ENCODE results near the gene LNPEP. TPM values are rescaled to one million over a fixed set of nuclear protein-coding genes. Genes with fewer than 3 reads are reported as not detected.

The LNPEP gene
- total and polyA plus RNA-seq, 4 donors: 1.9 to 19.7 (median 9.5) TPM

DNA sequence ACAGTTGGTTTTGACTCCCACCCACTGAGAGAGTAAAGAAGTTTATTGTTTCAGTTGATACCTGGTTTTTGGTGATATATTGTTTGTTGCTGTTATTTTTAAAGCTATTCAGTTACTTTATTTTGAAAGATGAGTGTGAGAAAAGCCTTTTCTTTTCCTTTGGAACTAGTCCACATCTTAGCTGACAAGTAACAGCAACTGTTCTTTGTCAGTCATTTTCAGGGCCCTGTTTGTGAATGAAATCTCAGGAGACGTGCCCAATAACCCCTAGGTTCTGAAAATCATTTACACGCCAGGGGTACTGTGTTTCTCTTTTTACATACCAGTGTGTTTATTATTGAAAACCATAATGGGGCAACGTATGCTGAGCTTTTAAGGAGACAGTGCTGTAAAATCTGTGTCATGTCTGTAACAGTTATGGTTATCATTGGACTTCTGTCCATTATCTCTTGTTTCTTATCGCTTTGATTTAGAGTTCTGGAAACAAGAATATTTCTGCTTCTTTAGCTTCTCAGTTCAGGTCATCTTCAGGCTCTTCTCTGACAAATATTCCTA, 131.5 kb downstream of the LNPEP start:
- DNase-seq (ENCODE audit: low spot score): no peak
- Histone ChIP-seq H3K4me1 (ENCODE audit: control insufficient read depth in 4 of 4, insufficient read depth in 4 of 4, low read length in 3 of 4) (no peaks in the 10 kb centered on the region), H3K9me3 (ENCODE audit: control insufficient read depth in 4 of 4, low read length in 3 of 4) (no peaks in the 10 kb centered on the region), H3K36me3 (ENCODE audit: control insufficient read depth in 4 of 4, insufficient read depth in 3 of 4, low read depth in 1 of 4, low read length in 3 of 4) (no peaks in the 10 kb centered on the region), H3K4me3 (ENCODE audit: low read depth in 1 of 3, low read length in 3 of 3) (no peak overlapping the region), H3K27ac (ENCODE audit: low read depth in 1 of 2, low read length in 2 of 2) (no peak overlapping the region), H3K9ac (ENCODE audit: low read depth in 1 of 2, low read length in 2 of 2) (no peak overlapping the region), H3K27me3 (ENCODE audit: control insufficient read depth in 4 of 4, insufficient read depth in 4 of 4, low read length in 3 of 4) (no peaks in the 10 kb centered on the region)
- 86% methylated on average over 4 of the region's 4 CpGs for WGBS
- TF ChIP-seq CTCF (IDR thresholded peaks at IDR 0.05; ENCODE audit: low read depth, low read length, missing input control): no peak
- no peak for TF ChIP-seq JUND (IDR thresholded peaks at IDR 0.05)
- TF ChIP-seq RXRA (IDR thresholded peaks at IDR 0.05): no peak
- TF ChIP-seq YY1 (IDR thresholded peaks at IDR 0.05): no peak
- TF ChIP-seq REST (IDR thresholded peaks at IDR 0.05): no peak
- TF ChIP-seq RAD21 (IDR thresholded peaks at IDR 0.05): no peak
- TF ChIP-seq HNF4G (IDR thresholded peaks at IDR 0.05): no peak

- no peaks in the 10 kb centered on the region for H3K36me3 ChIP-seq (ENCODE audit: control insufficient read depth in 4 of 4, insufficient read depth in 3 of 4, low read depth in 1 of 4, low read length in 3 of 4)
- H3K27me3 ChIP-seq (ENCODE audit: control insufficient read depth in 4 of 4, insufficient read depth in 4 of 4, low read length in 3 of 4): no peaks in the 10 kb centered on the region
- no peaks in the 10 kb centered on the region for H3K4me1 ChIP-seq (ENCODE audit: control insufficient read depth in 4 of 4, insufficient read depth in 4 of 4, low read length in 3 of 4)
- H3K4me3 ChIP-seq (ENCODE audit: low read depth in 1 of 3, low read length in 3 of 3): no peak overlapping the region
- H3K27ac ChIP-seq (ENCODE audit: low read depth in 1 of 2, low read length in 2 of 2): no peak overlapping the region
- no peak overlapping the region for H3K9ac ChIP-seq (ENCODE audit: low read depth in 1 of 2, low read length in 2 of 2)
- H3K9me3 ChIP-seq (ENCODE audit: control insufficient read depth in 4 of 4, low read length in 3 of 4): no peaks in the 10 kb centered on the region
- no peak for DNase-seq (ENCODE audit: low spot score)
- no peak for TF ChIP-seq EGR1 (IDR thresholded peaks at IDR 0.05; ENCODE audit: low read depth in 2 of 2)
- TF ChIP-seq HNF4G (IDR thresholded peaks at IDR 0.05): no peak
- no peak for TF ChIP-seq FOXA2 (IDR thresholded peaks at IDR 0.05)
- TF ChIP-seq FOXA1 (IDR thresholded peaks at IDR 0.05): no peak
Measured at GRCh38 chr5:97070234-97070633, 134.4 kb downstream of the LNPEP start.

DNA sequence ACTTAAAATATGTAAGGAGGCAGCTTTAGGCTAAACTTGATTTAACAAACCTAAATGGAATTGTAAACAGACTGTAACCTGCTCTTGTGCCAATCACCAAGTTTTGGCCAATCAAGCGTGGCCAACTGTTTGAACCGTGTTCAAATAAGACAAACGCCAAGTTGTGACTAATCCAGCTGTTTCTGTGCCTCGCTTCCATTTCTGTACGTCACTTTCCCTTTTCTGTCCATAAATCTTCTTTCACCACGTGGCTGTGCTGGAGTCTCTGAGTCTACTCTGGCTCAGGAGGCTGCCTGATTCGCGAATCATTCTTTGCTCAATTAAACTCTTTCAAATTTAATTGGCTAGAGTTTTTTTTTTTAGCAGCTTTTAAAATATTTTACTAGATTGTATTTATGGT, 135.2 kb downstream of the LNPEP start:
- Histone ChIP-seq H3K27ac (ENCODE audit: low read depth in 1 of 2, low read length in 2 of 2) (no peak overlapping the region), H3K9ac (ENCODE audit: low read depth in 1 of 2, low read length in 2 of 2) (no peak overlapping the region), H3K9me3 (ENCODE audit: control insufficient read depth in 4 of 4, low read length in 3 of 4) (no peaks in the 10 kb centered on the region), H3K4me1 (ENCODE audit: control insufficient read depth in 4 of 4, insufficient read depth in 4 of 4, low read length in 3 of 4) (no peaks in the 10 kb centered on the region), H3K4me3 (ENCODE audit: low read depth in 1 of 3, low read length in 3 of 3) (no peak overlapping the region), H3K27me3 (ENCODE audit: control insufficient read depth in 4 of 4, insufficient read depth in 4 of 4, low read length in 3 of 4) (no peaks in the 10 kb centered on the region), H3K36me3 (ENCODE audit: control insufficient read depth in 4 of 4, insufficient read depth in 3 of 4, low read depth in 1 of 4, low read length in 3 of 4) (no peaks in the 10 kb centered on the region)
- 85% methylated on average over 8 of the region's 8 CpGs for WGBS
- DNase-seq (ENCODE audit: low spot score): no peak
- no peak for TF ChIP-seq HNF4A (conservative IDR thresholded peaks at IDR 0.05)
- TF ChIP-seq, protein P1, sequence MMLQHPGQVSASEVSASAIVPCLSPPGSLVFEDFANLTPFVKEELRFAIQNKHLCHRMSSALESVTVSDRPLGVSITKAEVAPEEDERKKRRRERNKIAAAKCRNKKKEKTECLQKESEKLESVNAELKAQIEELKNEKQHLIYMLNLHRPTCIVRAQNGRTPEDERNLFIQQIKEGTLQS (IDR thresholded peaks at IDR 0.05): no peak
- TF ChIP-seq EGR1 (IDR thresholded peaks at IDR 0.05; ENCODE audit: low read depth in 2 of 2): no peak
- TF ChIP-seq HNF4G (IDR thresholded peaks at IDR 0.05): no peak
- no peak for TF ChIP-seq REST (IDR thresholded peaks at IDR 0.05)
- TF ChIP-seq YY1 (IDR thresholded peaks at IDR 0.05): no peak
- no peak for TF ChIP-seq CTCF (IDR thresholded peaks at IDR 0.05; ENCODE audit: low read depth, low read length, missing input control)
- no peak for TF ChIP-seq FOXA2 (IDR thresholded peaks at IDR 0.05)
- no peak for TF ChIP-seq SP1 (IDR thresholded peaks at IDR 0.05)
- TF ChIP-seq RXRA (IDR thresholded peaks at IDR 0.05): no peak

Data from liver (tissue), 9 donors.